PC-3 (cell line): ENCODE results near the gene NDUFB10. TPM values are rescaled to one million over a fixed set of nuclear protein-coding genes. Genes with fewer than 3 reads are reported as not detected.

Experiments used
- ATAC-seq: fragments of 200-7000 bp; cut with Tn5 transposase; 2 replicates; pipeline ENCODE4 v1.9.1; 2020; ENCODE audit warnings: mild to moderate bottlenecking, moderate library complexity
- BruUV-seq: library from RNA; stranded (reverse); fragments of 400-500 nt; replicated peaks from 2 replicates; lab custom pipeline; 2021; lab: Mats Ljungman, UMichigan
- CTCF ChIA-PET: fragments of 300-600 bp; sonication (Branson Sonifier 250); formaldehyde crosslinking; loops from one replicate; lab custom pipeline; 2022; ENCODE audit warnings: antibody characterized with exemption; lab: Charles Lee
- POLR2A ChIA-PET: fragments of 300-600 bp; sonication (Branson Sonifier 250); formaldehyde crosslinking; loops from one replicate; lab custom pipeline; 2022; ENCODE audit warnings: antibody characterized with exemption; ENCODE audit not compliant: unreplicated experiment; lab: Charles Lee
- DNase-seq: peaks from one replicate; pipeline ENCODE4 v3.0.0-alpha.2; 2015
- H2AFZ ChIP-seq: fragments of 300-600 bp; sonication (generic); 2 replicates; pipeline ENCODE4 v1.6.0; 2016; ENCODE audit warnings: antibody characterized with exemption, low read length
- H3F3A ChIP-seq: fragments of 300-600 bp; sonication (generic); one replicate; pipeline ENCODE4 v1.6.0; 2017; ENCODE audit warnings: antibody characterized with exemption, low read length, control low read depth, mild to moderate bottlenecking; ENCODE audit not compliant: unreplicated experiment
- H3K27ac ChIP-seq: fragments of 300-600 bp; sonication (generic); 2 replicates; pipeline ENCODE4 v1.5.1; 2016; ENCODE audit warnings: mild to moderate bottlenecking, low read length
- H3K27me3 ChIP-seq: fragments of 300-600 bp; sonication (generic); 2 replicates; pipeline ENCODE4 v1.6.1; 2016; ENCODE audit warnings: low read length, mixed read lengths
- H3K36me3 ChIP-seq: fragments of 300-600 bp; sonication (generic); 2 replicates; pipeline ENCODE4 v1.6.1; 2016; ENCODE audit warnings: low read depth, mixed run types, low read length, mixed read lengths
- H3K4me1 ChIP-seq: fragments of 300-600 bp; sonication (generic); 2 replicates; pipeline ENCODE4 v1.5.1; 2016; ENCODE audit warnings: low read length; ENCODE audit not compliant: insufficient read depth
- H3K4me2 ChIP-seq: fragments of 300-600 bp; sonication (generic); 2 replicates; pipeline ENCODE4 v1.6.0; 2016; ENCODE audit warnings: low read length
- H3K4me3 ChIP-seq: fragments of 300-600 bp; sonication (generic); 2 replicates; pipeline ENCODE4 v1.5.1; 2016; ENCODE audit warnings: mild to moderate bottlenecking, low read length, mixed read lengths
- H3K79me2 ChIP-seq: fragments of 300-600 bp; sonication (generic); 2 replicates; pipeline ENCODE4 v1.6.1; 2017; ENCODE audit warnings: low read length, mixed read lengths
- H3K9ac ChIP-seq: fragments of 300-600 bp; sonication (generic); 2 replicates; pipeline ENCODE4 v1.6.0; 2016; ENCODE audit warnings: mild to moderate bottlenecking, low read length
- H3K9me2 ChIP-seq: fragments of 300-600 bp; sonication (generic); replicated peaks from 2 replicates; pipeline ENCODE4 v1.6.1; 2016; ENCODE audit warnings: mixed run types, low read length, mixed read lengths
- H3K9me3 ChIP-seq: fragments of 300-600 bp; sonication (generic); 2 replicates; pipeline ENCODE4 v1.6.1; 2016; ENCODE audit warnings: low read length, mixed read lengths
- H4K20me1 ChIP-seq: fragments of 300-600 bp; sonication (generic); 2 replicates; pipeline ENCODE4 v1.6.1; 2016; ENCODE audit warnings: low read length, mixed read lengths
- EZH2 ChIP-seq: fragments of 300-600 bp; sonication (generic); IDR thresholded peaks from one replicate; pipeline ENCODE4 v1.6.1; 2017; ENCODE audit warnings: antibody characterized with exemption, mild to moderate bottlenecking, low read length; ENCODE audit not compliant: unreplicated experiment
- EZH2phosphoT487 ChIP-seq: fragments of 300-600 bp; sonication (generic); IDR thresholded peaks from 2 replicates; pipeline ENCODE4 v1.6.1; 2018; ENCODE audit warnings: mild to moderate bottlenecking, antibody characterized with exemption, low read length, borderline replicate concordance
- intact Hi-C: fragments of 100-400 bp; cut with micrococcal nuclease; formaldehyde crosslinking; loops from 2 replicates; pipeline ENCODE4 v1.9.0; 2023
- total RNA-seq: library from RNA; depleted of rRNA; stranded (reverse); fragments of >200 nt; gene quantifications from 2 replicates; pipeline ENCODE4 v1.2.3, GENCODE V29; 2014; rRNA removed
- TF ChIP-seq, protein P1 (sequence below): fragments of 300-600 bp; sonication (generic); conservative IDR thresholded peaks from 2 replicates; pipeline ENCODE4 v1.5.1; 2017; ENCODE audit warnings: antibody characterized with exemption, low read depth, mild to moderate bottlenecking, low read length

The NDUFB10 gene
- total RNA-seq, 1 experiment from 2014 or later = 530 TPM

DNA sequence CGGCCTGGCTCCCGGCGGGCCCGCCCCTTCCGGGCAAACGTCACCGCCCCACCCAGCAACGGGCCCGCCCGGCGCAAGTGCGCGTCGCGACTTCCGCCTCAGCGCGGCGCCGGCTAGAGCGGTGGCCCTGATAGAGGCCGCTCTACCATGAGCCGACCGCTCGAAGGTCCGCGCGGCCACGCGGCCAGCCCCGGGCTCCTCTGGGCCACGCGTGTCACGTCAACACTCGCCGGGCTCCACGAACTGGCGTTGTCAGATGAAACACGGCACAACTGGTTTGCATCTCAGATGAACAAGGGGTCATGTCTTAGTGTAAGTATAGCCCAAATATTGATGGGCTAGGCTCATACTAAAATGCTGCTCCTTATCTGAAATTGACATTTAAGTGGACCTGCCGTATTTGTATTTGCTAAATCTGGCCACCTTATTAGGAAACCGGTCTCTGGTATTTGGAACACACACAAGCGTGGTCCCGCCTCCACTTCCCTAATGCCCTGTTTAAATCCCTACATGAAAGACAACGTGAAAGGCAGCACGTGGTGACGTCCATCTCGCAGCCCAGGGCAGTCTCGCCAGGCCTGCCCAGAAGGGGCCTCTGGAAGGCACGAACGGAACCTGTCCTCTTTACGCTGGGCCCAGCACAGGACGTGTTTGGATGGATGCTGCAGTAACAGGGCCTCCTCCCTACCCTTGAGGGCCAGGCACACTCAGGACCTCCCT is 50.6 kb downstream of the NDUFB10 start, which contains the start of gene ZNF598:
TSS of gene ZNF598 (minus strand) at position 31 of the 720 bp plus-strand sequence.
- Histone ChIP-seq H3K36me3 (peaks cover 3% of the 10 kb centered on the region; the same call in 1 of the 2 replicates), H3K4me3 (peak within 1 kb of the TSS; percentile 94), H3K9me3 (no peaks in the 10 kb centered on the region), H3K9me2 (no peaks in the 10 kb centered on the region), H3K9ac (peak within 1 kb of the TSS; percentile 97), H4K20me1 (peaks cover 22% of the 10 kb centered on the region), H3K27ac (peak within 1 kb of the TSS; percentile 77), H3K4me1 (peaks cover 26% of the 10 kb centered on the region), H3K4me2 (peak within 1 kb of the TSS; percentile 92), H3K27me3 (no peaks in the 10 kb centered on the region), H3K79me2 (peaks cover 54% of the 10 kb centered on the region), H3F3A (no peaks in the 10 kb centered on the region), H2AFZ (peak within 1 kb of the TSS; percentile 42)
- ChIA-PET POLR2A (no interaction called here), CTCF (no interaction called here)
- peak; percentile 81 for ATAC-seq
- DNase-seq = peak; percentile 83
- TF ChIP-seq EZH2phosphoT487 = no peak
- TF ChIP-seq EZH2 = no peak
- TF ChIP-seq, protein P1, sequence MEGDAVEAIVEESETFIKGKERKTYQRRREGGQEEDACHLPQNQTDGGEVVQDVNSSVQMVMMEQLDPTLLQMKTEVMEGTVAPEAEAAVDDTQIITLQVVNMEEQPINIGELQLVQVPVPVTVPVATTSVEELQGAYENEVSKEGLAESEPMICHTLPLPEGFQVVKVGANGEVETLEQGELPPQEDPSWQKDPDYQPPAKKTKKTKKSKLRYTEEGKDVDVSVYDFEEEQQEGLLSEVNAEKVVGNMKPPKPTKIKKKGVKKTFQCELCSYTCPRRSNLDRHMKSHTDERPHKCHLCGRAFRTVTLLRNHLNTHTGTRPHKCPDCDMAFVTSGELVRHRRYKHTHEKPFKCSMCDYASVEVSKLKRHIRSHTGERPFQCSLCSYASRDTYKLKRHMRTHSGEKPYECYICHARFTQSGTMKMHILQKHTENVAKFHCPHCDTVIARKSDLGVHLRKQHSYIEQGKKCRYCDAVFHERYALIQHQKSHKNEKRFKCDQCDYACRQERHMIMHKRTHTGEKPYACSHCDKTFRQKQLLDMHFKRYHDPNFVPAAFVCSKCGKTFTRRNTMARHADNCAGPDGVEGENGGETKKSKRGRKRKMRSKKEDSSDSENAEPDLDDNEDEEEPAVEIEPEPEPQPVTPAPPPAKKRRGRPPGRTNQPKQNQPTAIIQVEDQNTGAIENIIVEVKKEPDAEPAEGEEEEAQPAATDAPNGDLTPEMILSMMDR = no peak
- BruUV-seq = TSS peak; percentile 83
- intact Hi-C loops = no loop called here

Other genes starting within 250 kb of the NDUFB10 start
- gene NME3, start 188.0 kb upstream of the NDUFB10 start, total RNA-seq = 66.9 and 70.3 TPM in 2 replicates
- gene EME2, start 186.7 kb upstream of the NDUFB10 start, total RNA-seq = 11.3 and 12.5 TPM in 2 replicates
- gene MRPS34, start 186.4 kb upstream of the NDUFB10 start, total RNA-seq = 248 and 258 TPM in 2 replicates
- 27.4 and 30.4 TPM in 2 replicates for gene SPSB3, start 177.0 kb upstream of the NDUFB10 start, total RNA-seq
- gene NUBP2, start 176.6 kb upstream of the NDUFB10 start, total RNA-seq = 95.1 and 128 TPM in 2 replicates
- gene IGFALS, start 165.8 kb upstream of the NDUFB10 start, total RNA-seq = not detected in 2 replicates
- gene HAGH, start 132.7 kb upstream of the NDUFB10 start, total RNA-seq = 96.9 and 99.5 TPM in 2 replicates
- gene FAHD1, start 132.3 kb upstream of the NDUFB10 start, total RNA-seq = 37.5 and 47.5 TPM in 2 replicates
- not detected in 2 replicates for gene MEIOB, start 87.4 kb upstream of the NDUFB10 start, total RNA-seq
- not detected in 2 replicates for gene HS3ST6, start 41.1 kb upstream of the NDUFB10 start, total RNA-seq
- 24.6 and 25.7 TPM in 2 replicates for gene MSRB1, start 16.3 kb upstream of the NDUFB10 start, total RNA-seq
- gene RPL3L, start 4.8 kb upstream of the NDUFB10 start, total RNA-seq = 1.5 TPM in 1 of 2 replicates, not detected in the other
- gene RPS2, start 5.3 kb downstream of the NDUFB10 start, total RNA-seq = 2,234 and 2,721 TPM in 2 replicates
- not detected in 2 replicates for gene RNF151, start 7.3 kb downstream of the NDUFB10 start, total RNA-seq
- gene TBL3, start 12.5 kb downstream of the NDUFB10 start, total RNA-seq = 71.5 and 111 TPM in 2 replicates
- gene NOXO1, start 21.9 kb downstream of the NDUFB10 start, total RNA-seq = 2.4 and 3.4 TPM in 2 replicates
- gene GFER, start 24.7 kb downstream of the NDUFB10 start, total RNA-seq = 66.8 and 77.2 TPM in 2 replicates
- 1.5 and 2.8 TPM in 2 replicates for gene SYNGR3, start 30.4 kb downstream of the NDUFB10 start, total RNA-seq
- 44.4 and 60.1 TPM in 2 replicates for gene ZNF598, start 50.3 kb downstream of the NDUFB10 start, total RNA-seq
- 3.8 and 5.6 TPM in 2 replicates for gene NPW, start 60.2 kb downstream of the NDUFB10 start, total RNA-seq
- gene NHERF2, start 67.4 kb downstream of the NDUFB10 start, total RNA-seq = 145 and 160 TPM in 2 replicates
- 87.1 and 90.1 TPM in 2 replicates for gene NTHL1, start 88.3 kb downstream of the NDUFB10 start, total RNA-seq
- 59.3 and 64.4 TPM in 2 replicates for gene TSC2, start 88.4 kb downstream of the NDUFB10 start, total RNA-seq
- gene PKD1, start 176.4 kb downstream of the NDUFB10 start, total RNA-seq = 58.9 and 77.3 TPM in 2 replicates
- 4.6 and 5.6 TPM in 2 replicates for gene RAB26, start 189.1 kb downstream of the NDUFB10 start, total RNA-seq
- gene TRAF7, start 196.2 kb downstream of the NDUFB10 start, total RNA-seq = 44.9 and 50.7 TPM in 2 replicates
- 1.6 and 1.7 TPM in 2 replicates for gene CASKIN1, start 237.1 kb downstream of the NDUFB10 start, total RNA-seq
- gene MLST8, start 245.9 kb downstream of the NDUFB10 start, total RNA-seq = 63.3 and 73.6 TPM in 2 replicates